NT2/D1 (cell line): ENCODE results near the gene PLA2R1.
"Not testable (repeated sequence)": the region's sequence is repeated elsewhere in the genome, so short reads cannot be mapped to it uniquely, and the experiment has no call there.

Source experiments
- DNase-seq: peaks from one replicate; pipeline ENCODE4 v3.0.0-alpha.2; 2011; ENCODE audit warnings: low read depth, low spot score
- H3K27me3 ChIP-seq: 2 replicates; pipeline ENCODE4 v1.6.0; 2011; ENCODE audit warnings: mild to moderate bottlenecking; ENCODE audit not compliant: insufficient read length, insufficient read depth
- H3K36me3 ChIP-seq: 2 replicates; pipeline ENCODE4 v1.6.1; 2011; ENCODE audit warnings: mild to moderate bottlenecking, low read length, mixed read lengths; ENCODE audit not compliant: insufficient read depth, insufficient read length
- H3K4me1 ChIP-seq: 2 replicates; pipeline ENCODE4 v1.5.1; 2011; ENCODE audit not compliant: insufficient read depth, insufficient read length
- H3K4me3 ChIP-seq: 2 replicates; pipeline ENCODE4 v1.5.1; 2011; ENCODE audit warnings: low read depth; ENCODE audit not compliant: insufficient read length
- H3K9ac ChIP-seq: 2 replicates; pipeline ENCODE4 v1.6.0; 2011; ENCODE audit warnings: low read depth; ENCODE audit not compliant: insufficient read length
- H3K9me3 ChIP-seq: 2 replicates; pipeline ENCODE4 v1.5.1; 2011; ENCODE audit warnings: mild to moderate bottlenecking, low read length; ENCODE audit not compliant: insufficient read depth
- SUZ12 ChIP-seq: IDR thresholded peaks from 2 replicates; pipeline ENCODE4 v1.6.1; 2011; ENCODE audit not compliant: insufficient read length, insufficient read depth; ENCODE audit errors: extremely low read depth
- YY1 ChIP-seq: IDR thresholded peaks from 2 replicates; pipeline ENCODE4 v1.6.1; 2011; ENCODE audit not compliant: insufficient read length, insufficient read depth
- ZNF274 ChIP-seq: IDR thresholded peaks from 2 replicates; pipeline ENCODE4 v1.6.1; 2011; ENCODE audit warnings: mild to moderate bottlenecking, low read depth, low read length

PLA2R1 gene

GRCh38 chr2:160041091-160041490, 21.3 kb downstream of the PLA2R1 start:
- Histone ChIP-seq H3K9ac (no peak overlapping the region), H3K4me1 (no peaks in the 10 kb centered on the region), H3K36me3 (no peaks in the 10 kb centered on the region), H3K4me3 (no peak overlapping the region), H3K27me3 (no peaks in the 10 kb centered on the region), H3K9me3 (no peaks in the 10 kb centered on the region)
- TF ChIP-seq YY1 = no peak
- TF ChIP-seq ZNF274 = no peak
- no peak for TF ChIP-seq SUZ12
- no peak for DNase-seq

GRCh38 chr2:160039166-160039903, 23.1 kb downstream of the PLA2R1 start:
- TF ChIP-seq YY1 (no peak), ZNF274 (no peak), SUZ12 (no peak)
- Histone ChIP-seq H3K4me1 (no peaks in the 10 kb centered on the region), H3K9ac (no peak overlapping the region), H3K27me3 (no peaks in the 10 kb centered on the region), H3K9me3 (no peaks in the 10 kb centered on the region), H3K36me3 (no peaks in the 10 kb centered on the region), H3K4me3 (no peak overlapping the region)
- DNase-seq = no peak

GRCh38 chr2:160038662-160039061, 23.8 kb downstream of the PLA2R1 start:
- not testable (repeated sequence) for H3K27me3 ChIP-seq, H3K9me3 ChIP-seq, H3K9ac ChIP-seq, DNase-seq, H3K4me1 ChIP-seq, H3K36me3 ChIP-seq, H3K4me3 ChIP-seq

GRCh38 chr2:160036736-160037135, 25.7 kb downstream of the PLA2R1 start:
- no peaks in the 10 kb centered on the region for H3K27me3 ChIP-seq
- H3K9ac ChIP-seq = no peak overlapping the region
- H3K36me3 ChIP-seq = no peaks in the 10 kb centered on the region
- no peak overlapping the region for H3K4me3 ChIP-seq
- no peak for TF ChIP-seq ZNF274
- no peak for TF ChIP-seq YY1
- no peak for TF ChIP-seq SUZ12
- no peak for DNase-seq
- no peaks in the 10 kb centered on the region for H3K9me3 ChIP-seq
- H3K4me1 ChIP-seq = no peaks in the 10 kb centered on the region

- H3K36me3 ChIP-seq = no peaks in the 10 kb centered on the region
- no peaks in the 10 kb centered on the region for H3K9me3 ChIP-seq
- no peak overlapping the region for H3K9ac ChIP-seq
- no peaks in the 10 kb centered on the region for H3K4me1 ChIP-seq
- no peak overlapping the region for H3K4me3 ChIP-seq
- H3K27me3 ChIP-seq = no peaks in the 10 kb centered on the region
- TF ChIP-seq YY1 (no peak), ZNF274 (no peak), SUZ12 (no peak)
- no peak for DNase-seq
Observed at GRCh38 chr2:160035125-160035524, 27.3 kb downstream of the PLA2R1 start.

- TF ChIP-seq ZNF274 = no peak
- no peak for TF ChIP-seq SUZ12
- no peak for TF ChIP-seq YY1
- Histone ChIP-seq H3K9me3 (no peaks in the 10 kb centered on the region), H3K36me3 (no peaks in the 10 kb centered on the region), H3K4me1 (no peaks in the 10 kb centered on the region), H3K4me3 (no peak overlapping the region), H3K27me3 (no peaks in the 10 kb centered on the region), H3K9ac (no peak overlapping the region)
- DNase-seq = no peak
Observed at GRCh38 chr2:160034396-160034795, 28.0 kb downstream of the PLA2R1 start.

- Histone ChIP-seq H3K4me1 (no peaks in the 10 kb centered on the region), H3K36me3 (no peaks in the 10 kb centered on the region), H3K9me3 (no peaks in the 10 kb centered on the region), H3K27me3 (no peaks in the 10 kb centered on the region), H3K9ac (no peak overlapping the region), H3K4me3 (no peak overlapping the region)
- no peak for DNase-seq
- no peak for TF ChIP-seq SUZ12
- TF ChIP-seq ZNF274 = no peak
- no peak for TF ChIP-seq YY1
Observed at GRCh38 chr2:160033732-160034392, 28.6 kb downstream of the PLA2R1 start.

- Histone ChIP-seq H3K9me3 (no peaks in the 10 kb centered on the region), H3K9ac (no peak overlapping the region), H3K4me3 (no peak overlapping the region), H3K27me3 (no peaks in the 10 kb centered on the region), H3K36me3 (no peaks in the 10 kb centered on the region), H3K4me1 (no peaks in the 10 kb centered on the region)
- TF ChIP-seq ZNF274 = no peak
- no peak for DNase-seq
Observed at GRCh38 chr2:160029270-160029628, 33.2 kb downstream of the PLA2R1 start.
